T-helper 22 cell (primary cell): ENCODE measurements around the gene TUBG1.
"Not testable (repeated sequence)": the region's sequence is repeated elsewhere in the genome, so short reads cannot be mapped to it uniquely, and the experiment has no call there.

Source experiments
- DNase-seq: peaks from one replicate; pipeline ENCODE4 v3.0.0-alpha.2; 2020; ENCODE audit warnings: low read depth

The TUBG1 gene

DNA sequence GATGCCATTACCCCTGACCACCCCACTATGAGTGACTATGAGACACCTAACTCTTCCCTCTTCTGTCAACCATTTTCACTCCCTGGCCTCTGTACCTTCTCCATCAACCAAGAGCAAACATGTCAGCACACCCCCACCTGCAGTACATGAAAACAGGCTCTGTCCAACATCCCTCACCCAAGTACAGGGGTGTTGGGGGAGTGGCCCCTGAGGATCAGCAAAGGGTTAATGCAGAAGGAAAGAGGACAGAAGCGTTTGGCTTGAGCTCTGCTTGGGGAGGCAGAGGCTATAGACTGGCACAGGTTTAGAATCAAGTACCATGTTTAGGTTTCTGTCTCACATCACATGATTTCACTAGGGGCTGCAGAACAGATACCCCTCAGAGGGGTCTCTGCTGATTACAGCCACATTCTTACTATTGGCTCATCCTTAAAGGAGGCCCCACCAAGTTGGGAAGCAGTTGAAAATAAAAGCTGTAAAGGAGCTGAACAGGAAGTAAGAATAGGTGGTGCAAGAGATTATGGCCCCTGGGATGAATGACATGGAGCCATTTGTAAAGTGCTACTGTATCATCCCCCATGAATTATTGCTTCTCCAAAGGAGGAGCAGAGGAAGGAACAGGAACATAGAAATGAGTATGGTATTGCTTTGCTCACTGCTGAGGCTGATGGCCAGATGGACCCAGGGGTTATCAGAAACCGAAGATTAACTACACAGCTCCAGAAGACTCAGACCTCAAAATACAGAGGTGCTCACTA is 29.5 kb upstream of the TUBG1 start:
- no peak for DNase-seq

DNA sequence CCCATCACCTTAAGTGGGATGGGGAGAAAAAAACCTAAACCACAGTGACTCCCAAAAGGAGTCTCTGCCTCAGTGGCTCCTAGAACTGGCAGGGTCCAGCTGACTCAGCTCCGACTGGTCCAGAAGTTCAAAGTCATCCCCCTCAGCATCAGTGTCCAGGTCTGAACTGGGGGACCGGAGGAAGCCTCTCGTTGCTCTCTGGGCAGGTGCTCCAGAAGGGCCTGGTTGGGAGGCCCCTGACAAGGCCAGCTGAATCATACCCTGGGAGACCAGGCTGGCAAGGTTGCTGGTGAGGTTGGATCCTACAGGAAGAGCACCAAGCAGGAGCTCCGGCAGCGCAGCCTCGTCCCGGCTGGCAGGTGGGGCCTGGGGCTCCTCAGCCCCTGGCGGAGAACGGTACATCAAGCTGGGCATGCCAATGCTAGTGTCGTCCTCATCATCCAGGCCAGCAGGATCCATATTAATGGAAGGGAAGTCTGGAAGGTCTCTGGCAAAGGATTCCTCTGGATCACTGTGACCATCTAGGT is 27.7 kb upstream of the TUBG1 start:
- no peak for DNase-seq

DNA sequence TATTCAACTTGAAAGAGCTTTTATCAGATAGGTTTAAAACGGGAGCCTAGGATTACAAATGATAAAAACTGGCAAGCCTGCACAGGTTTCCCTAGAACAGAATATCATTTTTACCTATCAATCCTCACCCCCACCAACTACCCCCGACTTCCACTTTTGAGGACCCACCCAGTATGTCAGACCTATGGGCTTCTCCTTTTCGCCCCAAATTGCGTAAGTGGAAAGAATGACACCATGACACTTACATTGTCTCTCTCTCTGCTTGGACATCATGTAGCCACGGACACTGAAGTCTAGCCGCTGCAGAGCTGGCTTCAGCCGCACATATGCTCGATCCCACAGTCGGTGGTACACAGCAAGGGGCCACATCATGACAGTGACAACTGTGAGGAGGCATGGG is 24.6 kb upstream of the TUBG1 start:
- DNase-seq: no peak

DNA sequence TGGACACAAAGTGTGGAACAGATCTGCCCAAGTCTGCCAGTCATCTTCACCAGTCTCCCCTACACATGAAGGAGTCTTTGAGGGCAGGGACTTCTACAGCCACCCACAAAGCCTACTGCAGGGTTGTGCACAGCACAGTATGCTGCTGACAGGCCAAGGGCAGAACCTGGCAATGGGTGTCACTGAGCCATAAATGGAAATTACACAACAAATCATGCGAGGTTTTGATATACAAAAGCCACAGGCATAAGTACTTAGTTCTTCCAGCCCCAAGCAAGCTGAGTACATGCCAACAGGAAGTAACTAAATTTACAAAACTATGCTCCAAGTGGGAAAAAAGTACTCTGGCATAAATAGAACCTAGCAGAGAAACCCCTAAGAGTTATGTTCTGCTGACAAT is 24.1 kb upstream of the TUBG1 start:
- no peak for DNase-seq

DNA sequence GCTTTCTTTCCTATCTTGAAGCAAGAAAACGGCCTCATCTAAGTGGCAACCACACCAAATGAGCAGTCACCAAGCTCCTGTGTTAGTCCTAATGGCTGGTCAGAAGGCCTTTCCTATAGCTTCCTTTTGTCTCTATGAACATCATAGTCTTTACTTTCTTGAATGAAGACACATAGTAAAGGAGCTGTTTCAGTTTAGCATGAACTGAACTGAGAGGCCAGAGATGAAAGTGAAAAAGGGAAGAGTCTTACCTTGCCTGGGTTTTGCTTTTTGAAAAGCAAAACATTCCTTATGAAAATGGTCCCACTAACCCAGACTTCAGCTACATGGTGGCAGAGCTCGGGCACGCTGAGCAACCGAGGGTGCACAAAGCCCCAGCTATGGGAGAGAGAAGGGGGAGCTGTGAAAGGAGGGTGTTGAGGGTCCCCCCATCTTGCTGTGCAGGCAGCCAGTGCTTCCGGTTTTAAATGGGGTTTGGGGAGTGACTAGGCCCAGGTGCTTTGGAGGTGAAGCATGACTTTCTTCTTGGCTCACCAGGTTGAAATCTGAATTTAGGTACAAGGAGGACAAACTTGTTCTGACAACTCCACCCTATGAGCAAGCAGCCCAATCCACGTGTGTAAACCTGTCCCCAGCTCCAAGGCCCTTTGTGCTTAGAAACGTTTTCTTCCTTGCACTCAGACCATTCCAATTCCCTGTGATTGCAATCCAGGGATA is 22.8 kb upstream of the TUBG1 start:
- no peak for DNase-seq

DNA sequence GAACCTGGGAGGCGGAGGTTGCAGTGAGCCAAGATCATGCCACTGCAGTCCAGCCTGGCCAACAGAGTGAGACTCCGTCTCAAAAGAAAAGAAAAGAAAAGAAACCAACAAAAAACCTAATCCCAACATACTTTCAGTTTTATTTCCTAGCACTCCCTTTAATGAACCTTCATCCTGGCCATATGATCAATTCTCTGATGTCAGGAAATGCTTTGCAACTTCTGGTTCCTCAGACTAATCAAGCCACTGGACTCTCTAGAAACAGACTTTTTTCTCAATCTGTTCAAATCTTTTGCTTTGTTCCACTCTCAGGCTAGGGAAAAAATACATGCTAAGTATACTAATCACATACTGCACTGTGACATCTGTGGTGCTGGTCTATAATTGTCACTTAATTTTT is 18.6 kb upstream of the TUBG1 start:
- no peak for DNase-seq

DNA sequence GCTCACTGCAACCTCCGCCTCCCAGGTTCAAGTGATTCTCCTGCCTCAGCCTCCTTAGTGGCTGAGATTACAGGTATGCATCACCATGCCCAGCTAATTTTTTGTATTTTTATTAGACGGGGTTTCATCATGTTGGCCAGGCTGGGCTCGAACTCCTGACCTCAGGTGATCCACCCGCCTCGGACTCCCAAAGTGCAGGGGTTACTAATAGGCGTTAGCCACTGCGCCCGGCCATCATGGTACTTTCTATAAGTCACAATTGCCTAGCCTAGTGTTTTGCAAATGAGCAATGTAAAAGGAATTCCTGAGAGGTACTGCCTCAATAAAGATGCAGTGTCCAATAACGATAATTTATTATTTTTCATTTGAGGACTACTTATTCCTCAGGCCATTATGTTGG is 18.1 kb upstream of the TUBG1 start:
- no peak for DNase-seq

DNA sequence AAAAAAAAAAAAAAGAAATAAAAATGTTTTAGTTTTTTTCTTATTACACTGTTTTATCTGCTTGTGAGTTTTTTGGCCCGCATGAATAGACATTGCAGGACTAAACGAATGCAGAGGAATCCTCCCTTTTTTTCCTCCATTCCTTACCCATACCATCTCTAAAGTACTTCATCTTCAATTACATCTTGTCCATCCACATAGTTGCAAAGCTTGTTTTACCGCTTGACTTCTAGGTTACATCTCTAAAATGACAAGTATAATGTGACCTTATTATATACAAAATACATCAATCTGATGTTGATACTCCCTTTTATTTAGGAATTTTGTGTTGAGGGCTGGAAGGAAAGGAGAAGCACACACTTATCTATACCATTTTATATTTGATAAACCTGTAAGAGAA is 13.1 kb upstream of the TUBG1 start:
- no peak for DNase-seq

DNA sequence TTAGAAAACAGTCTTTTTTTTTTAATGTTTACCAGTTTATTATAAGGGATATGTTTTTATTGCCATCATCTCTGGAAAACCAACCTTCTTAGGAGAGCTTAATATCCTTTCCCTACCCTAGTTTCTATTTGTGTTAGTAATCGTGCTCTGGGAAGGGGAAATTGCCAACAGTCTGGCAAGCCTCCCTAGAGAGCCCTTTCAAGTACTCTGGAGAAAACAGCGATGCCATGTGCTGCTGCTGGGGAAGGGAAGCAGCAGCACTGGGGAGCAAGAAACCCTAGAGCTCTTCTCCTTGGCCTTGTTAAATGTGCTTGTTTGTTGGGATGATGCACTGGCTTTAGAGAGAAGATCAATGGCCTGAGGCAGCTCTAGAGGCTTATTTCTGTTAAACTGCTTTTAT is 10.6 kb upstream of the TUBG1 start:
- DNase-seq: no peak

DNA sequence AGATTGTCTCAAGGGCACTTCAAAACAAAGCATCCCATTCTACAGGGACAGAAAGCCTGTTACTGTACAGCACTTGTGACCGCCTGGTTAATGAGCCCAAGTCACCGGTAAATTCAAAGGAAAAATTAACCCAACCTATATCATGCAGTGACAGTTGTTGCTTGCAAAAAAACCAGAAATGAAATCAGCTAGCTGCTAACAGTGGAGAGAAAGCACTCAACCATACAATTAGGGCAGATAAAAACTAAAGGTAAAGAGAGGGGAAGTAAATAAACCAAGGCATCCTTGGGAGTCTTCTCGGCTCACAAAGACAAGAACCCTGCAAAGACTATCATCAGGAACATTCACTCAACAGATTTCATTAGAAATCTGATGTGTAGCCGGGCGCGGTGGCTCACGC is 6.2 kb upstream of the TUBG1 start:
- DNase-seq: no peak

DNA sequence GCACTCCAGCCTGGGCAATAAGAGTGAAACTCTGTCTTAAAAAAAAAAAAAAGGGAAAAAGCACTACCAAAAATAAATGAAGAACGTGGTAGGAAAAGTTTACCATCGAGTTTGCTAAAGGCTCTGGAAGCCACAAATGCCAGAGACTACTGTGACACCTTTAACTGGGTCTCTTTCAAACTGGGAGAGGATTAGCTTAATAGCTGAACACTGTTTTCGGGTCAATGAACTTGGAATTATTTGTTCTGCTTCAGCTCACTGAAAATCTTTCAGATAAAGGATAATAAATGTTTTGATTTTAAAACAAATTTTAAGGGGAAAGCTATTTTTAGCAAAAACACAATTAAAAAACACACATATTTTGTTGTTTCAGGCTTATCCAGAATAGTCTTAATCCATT is 1.7 kb upstream of the TUBG1 start:
- no peak for DNase-seq

DNA sequence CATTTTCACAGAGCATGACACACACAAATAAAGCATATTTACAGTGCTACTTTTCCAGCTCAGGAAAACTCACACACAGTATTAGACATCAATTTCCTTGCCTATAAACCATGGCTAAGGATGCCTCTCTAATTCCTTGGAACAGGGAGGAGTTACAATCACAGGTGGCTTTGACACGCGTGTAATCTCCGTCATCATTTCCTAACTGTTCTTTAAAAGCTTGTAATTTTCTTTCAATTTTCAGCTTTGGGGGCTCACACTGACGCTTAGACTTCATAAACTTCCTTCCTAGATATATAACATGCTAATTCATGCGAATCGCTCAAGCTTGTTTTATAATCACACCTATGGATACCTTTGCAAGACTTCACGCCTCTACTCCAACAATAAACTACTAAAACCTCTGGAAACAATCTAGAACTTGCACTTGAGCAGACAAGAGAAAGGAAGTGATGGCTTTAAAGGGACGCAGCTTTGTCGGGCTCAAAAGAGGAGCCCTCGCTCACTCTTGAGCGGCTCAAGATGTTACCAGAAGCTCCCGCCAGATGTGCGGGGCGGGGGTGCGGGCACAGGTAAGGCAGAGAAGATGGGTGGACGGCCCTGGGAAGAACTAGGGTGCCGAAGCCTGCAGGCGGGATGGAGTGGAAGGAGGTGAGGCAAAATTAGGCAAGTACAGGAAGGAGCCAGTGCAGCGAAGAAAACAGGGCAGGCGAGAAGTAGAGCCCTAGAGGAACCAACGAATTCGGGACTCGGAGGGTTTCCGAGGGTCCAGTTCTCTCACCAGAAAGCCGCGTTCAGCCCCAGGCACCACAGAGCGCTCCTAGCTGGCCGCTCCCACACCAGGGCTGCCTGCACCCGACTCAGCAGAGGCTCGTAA is 940 bp upstream of the TUBG1 start:
- peak; percentile 1 for DNase-seq

DNA sequence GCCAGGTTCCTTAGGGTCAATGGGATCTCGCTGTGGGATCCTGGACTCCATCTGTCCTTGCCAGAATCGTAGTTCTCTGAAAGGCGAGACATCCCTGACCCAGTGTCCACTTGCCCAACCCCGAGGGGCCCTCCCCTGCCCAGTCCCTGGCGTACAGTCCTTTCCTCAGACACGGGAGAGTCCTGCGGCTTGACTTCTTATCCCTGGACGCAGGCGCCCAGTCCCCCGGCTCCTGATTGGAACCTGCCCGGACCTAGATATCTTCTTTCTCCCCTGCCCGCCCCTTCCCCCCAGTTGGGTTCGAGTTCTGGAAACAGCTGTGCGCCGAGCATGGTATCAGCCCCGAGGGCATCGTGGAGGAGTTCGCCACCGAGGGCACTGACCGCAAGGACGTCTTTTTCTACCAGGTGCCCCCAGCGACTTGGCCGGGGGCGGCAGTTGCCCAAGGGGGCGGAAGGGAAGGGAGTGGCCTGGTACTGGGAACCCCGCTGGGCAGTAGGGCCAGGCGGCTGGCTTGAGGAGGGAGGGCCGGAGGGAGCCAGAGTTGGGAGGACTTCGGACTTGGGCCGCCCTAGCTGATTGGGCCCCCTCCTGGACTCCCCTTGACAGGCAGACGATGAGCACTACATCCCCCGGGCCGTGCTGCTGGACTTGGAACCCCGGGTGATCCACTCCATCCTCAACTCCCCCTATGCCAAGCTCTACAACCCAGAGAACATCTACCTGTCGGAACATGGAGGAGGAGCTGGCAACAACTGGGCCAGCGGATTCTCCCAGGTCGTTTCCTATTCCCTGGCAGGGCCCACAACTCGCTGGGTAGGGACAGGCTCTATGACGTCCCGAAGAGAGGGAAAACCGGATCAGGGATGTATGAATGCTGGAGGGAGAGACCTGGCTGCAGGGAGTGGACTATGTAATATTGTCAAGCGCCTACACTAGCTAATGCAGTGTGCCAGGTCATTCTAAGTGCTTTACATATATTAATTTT is 625 bp downstream of the TUBG1 start:
- DNase-seq: not testable (repeated sequence)

DNA sequence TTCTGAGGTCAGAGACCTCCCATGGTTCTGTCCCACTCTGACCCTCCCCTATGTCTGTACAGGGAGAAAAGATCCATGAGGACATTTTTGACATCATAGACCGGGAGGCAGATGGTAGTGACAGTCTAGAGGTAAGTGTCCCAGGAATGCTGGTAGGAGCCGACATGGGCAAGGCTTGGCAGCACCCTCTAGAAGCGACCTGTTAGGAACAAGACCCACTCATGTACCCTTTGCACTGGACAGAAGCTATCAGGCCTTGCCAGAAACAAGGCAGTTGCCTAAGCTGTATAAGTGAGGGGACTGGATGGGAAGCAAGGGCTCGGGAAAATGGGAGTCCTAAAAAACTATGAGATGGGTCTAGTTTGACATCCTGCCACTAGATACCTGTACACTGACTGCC is 2.5 kb downstream of the TUBG1 start:
- DNase-seq: no peak

DNA sequence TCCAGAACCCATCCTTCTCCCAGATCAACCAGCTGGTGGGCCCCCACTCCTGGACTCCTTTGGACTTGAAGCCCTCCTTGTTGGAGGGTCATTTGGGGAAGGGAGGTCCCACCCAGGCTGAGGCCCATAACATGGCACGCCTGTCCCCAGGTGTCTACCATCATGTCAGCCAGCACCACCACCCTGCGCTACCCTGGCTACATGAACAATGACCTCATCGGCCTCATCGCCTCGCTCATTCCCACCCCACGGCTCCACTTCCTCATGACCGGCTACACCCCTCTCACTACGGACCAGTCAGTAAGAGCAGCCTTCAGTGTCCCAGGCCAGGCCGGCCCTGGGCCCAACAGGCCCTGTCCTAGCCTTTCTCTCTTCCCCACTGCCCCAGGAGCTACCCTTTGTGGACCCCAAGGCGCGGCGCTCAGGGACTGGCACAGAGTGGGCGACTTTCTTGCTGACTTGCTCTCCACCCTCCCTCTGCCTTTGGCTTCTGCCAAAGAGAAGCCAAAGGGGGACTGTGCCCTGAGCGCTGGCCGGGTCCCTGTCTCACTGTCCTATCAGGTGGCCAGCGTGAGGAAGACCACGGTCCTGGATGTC is 4.3 kb downstream of the TUBG1 start:
- DNase-seq: no peak

DNA sequence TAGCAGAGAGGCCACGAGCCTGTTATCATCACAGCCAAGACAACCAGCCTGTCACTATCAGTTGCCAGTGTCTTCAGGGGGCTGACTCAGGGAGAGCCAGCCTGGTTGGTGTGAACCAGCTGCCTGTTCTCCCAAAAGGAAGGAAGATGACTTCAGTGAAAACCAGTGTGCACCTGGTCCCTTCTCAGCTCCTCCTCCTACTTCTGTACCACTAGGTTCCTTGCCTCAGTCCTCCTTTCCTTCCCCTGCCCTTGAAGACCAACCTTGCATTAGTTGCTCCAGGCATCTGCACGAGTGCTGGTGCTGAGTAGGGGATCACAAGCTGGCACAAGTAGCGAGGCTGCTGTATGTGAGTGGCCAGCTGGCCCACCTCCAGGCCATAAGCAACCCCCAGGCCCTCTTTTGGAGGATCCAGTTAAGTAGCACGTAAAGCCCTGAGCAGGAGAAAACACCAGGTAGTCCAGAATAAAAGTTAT is 8.5 kb downstream of the TUBG1 start:
- DNase-seq: no peak

DNA sequence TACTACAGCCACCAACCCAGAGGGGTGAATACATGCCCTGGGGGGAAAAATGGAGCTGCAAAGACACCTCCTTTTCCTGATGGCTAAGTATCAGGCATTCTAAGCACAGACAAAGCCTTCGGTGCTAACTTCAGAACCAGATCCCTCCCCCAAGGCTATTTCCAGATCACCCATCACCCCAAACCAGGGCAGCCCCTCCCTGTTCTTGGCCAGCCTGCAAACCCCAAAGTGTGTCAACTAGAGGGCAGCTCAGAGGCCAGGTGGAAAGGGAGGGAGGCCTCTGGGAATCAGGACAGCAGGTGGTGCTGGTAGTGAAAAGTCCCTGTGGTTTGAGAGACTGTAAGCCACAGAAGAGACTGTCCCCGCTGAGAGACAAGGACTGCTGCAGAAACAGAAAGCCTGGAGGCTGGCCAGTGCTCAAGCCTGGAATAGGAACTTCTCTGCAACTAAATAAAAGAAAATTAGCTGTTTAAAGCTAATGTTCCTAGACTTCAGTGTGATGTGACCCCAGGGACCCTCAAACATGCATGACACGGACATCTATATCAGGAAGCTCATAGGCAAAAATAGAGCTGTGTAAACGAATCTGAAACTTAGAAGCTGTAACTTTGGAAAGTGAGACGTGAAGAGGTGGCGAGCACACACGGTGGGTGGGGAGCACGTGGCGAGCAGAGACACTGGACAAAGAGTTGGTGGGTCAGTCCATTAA is 9.1 kb downstream of the TUBG1 start:
- DNase-seq: no peak

DNA sequence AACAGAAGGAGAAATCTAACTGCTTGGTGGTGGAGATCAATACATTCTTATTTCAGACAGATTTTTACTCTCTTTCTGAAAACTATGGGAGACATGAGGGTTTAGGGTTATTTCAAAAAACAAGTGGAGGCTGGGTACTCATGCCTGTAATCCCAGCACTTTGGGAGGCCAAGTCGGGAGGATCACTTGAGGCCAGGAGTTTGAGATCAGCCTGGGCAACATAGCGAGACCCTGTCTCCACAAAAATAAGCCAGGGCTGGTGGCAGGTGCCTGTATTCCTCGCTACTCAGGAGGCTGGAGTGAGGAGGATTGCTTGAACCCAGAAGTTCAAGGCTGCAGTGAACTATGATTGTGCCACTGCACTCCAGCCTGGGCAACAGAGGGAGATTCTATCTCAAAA is 12.5 kb downstream of the TUBG1 start:
- not testable (repeated sequence) for DNase-seq

DNA sequence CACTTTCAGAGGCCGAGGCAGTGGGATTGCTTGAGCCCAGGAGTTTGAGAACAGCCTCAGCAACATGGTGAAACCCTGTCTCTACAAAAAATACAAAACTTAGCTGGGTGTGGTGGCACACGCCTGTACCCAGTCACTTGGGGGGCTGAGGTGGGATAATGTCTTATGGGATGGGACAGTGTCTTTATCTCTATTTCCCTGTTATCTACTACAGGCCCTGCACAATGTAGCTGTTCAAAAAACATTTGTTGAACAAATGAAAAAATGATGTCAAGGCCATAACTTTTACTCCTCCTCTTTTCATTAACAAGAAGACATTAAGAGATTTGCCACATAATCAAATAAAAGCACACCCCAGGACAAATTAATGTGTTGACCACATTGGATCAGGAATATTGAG is 13.8 kb downstream of the TUBG1 start:
- no peak for DNase-seq
